GM12878 (cell line): Measurements from ENCODE around the gene GATAD2B. TPM values are rescaled to one million over a fixed set of nuclear protein-coding genes. Genes with fewer than 3 reads are reported as not detected.

Experiments used
- ATAC-seq: fragments of 200-7000 bp; cut with Tn5 transposase; 3 replicates; pipeline ENCODE4 v1.9.1; 2020; ENCODE audit warnings: mild to moderate bottlenecking, moderate library complexity
- BruUV-seq: library from RNA; stranded (reverse); fragments of 400-500 nt; replicated peaks from 2 replicates; lab custom pipeline; 2021; lab: Mats Ljungman, UMichigan
- CTCF ChIA-PET: fragments of 300-600 bp; sonication (Branson Sonifier 250); formaldehyde crosslinking; extraction: SDS; loops from one replicate; lab custom pipeline; 2021; ENCODE audit warnings: inconsistent platforms; lab: Yijun Ruan, JAX
- POLR2A ChIA-PET: fragments of 350-600 bp; formaldehyde crosslinking; extraction: SDS; loops from one replicate; lab custom pipeline; 2021; ENCODE audit warnings: inconsistent platforms; lab: Charles Lee
- RAD21 ChIA-PET: fragments of 300-600 bp; sonication (Branson Sonifier 250); formaldehyde crosslinking; loops from one replicate; lab custom pipeline; 2023; ENCODE audit warnings: antibody characterized with exemption; ENCODE audit not compliant: unreplicated experiment; lab: Charles Lee
- SMC1A ChIA-PET: fragments of 300-600 bp; sonication (Branson Sonifier 250); formaldehyde crosslinking; loops from one replicate; lab custom pipeline; 2023; ENCODE audit not compliant: unreplicated experiment, uncharacterized antibody; lab: Charles Lee
- DNase-seq: peaks from one replicate; pipeline ENCODE4 v3.0.0-alpha.2; 2011; ENCODE audit warnings: low read depth, low spot score
- FAIRE-seq: peaks from 3 replicates; lab custom pipeline; 2011; peaks lifted over from hg19 to GRCh38; lab: Jason Lieb, UNC
- H2AFZ ChIP-seq: 2 replicates; pipeline ENCODE4 v1.6.0; 2011; ENCODE audit warnings: low read depth, low read length, control low read depth; ENCODE audit not compliant: control insufficient read depth
- H3K27ac ChIP-seq: 2 replicates; pipeline ENCODE4 v1.5.1; 2011; ENCODE audit warnings: control low read depth; ENCODE audit not compliant: control insufficient read depth, insufficient read depth
- H3K27me3 ChIP-seq, 2 experiments: replicated peaks in 1 of 2; 2 replicates each; pipeline versions ENCODE4 v1.6.0 to v1.6.1; 2011; ENCODE audit warnings: low read length in 1 of 2; ENCODE audit not compliant: control insufficient read depth in 2 of 2, insufficient read depth in 2 of 2
- H3K36me3 ChIP-seq, 2 experiments: 2 replicates each; pipeline ENCODE4 v1.5.1; 2011; ENCODE audit warnings: low read length in 1 of 2; ENCODE audit not compliant: control insufficient read depth in 2 of 2, insufficient read depth in 2 of 2
- H3K4me1 ChIP-seq: 2 replicates; pipeline ENCODE4 v1.6.1; 2011; ENCODE audit warnings: mild to moderate bottlenecking, low read length, moderate library complexity, mixed read lengths; ENCODE audit not compliant: control insufficient read depth, insufficient read depth
- H3K4me2 ChIP-seq: 2 replicates; pipeline ENCODE4 v1.6.0; 2011; ENCODE audit warnings: control low read depth; ENCODE audit not compliant: control insufficient read depth, insufficient read depth
- H3K4me3 ChIP-seq: fragments of 200-600 bp; sonication (generic); 2 replicates; pipeline ENCODE4 v1.5.1; 2016
- H3K79me2 ChIP-seq: 2 replicates; pipeline ENCODE4 v1.6.0; 2011; ENCODE audit warnings: low read length; ENCODE audit not compliant: control insufficient read depth, insufficient read depth
- H3K9ac ChIP-seq: 2 replicates; pipeline ENCODE4 v1.8.0; 2011; ENCODE audit warnings: low read length, control low read depth, mixed read lengths; ENCODE audit not compliant: control insufficient read depth, insufficient read depth
- H3K9me3 ChIP-seq: replicated peaks from 3 replicates; pipeline ENCODE4 v1.5.1; 2011; ENCODE audit warnings: mild to moderate bottlenecking, low read length; ENCODE audit not compliant: control insufficient read depth, insufficient read depth
- H4K20me1 ChIP-seq: 2 replicates; pipeline ENCODE4 v1.6.0; 2011; ENCODE audit not compliant: control insufficient read depth, insufficient read depth
- MXI1 ChIP-seq: fragments of 150-350 bp; IDR thresholded peaks from 2 replicates; pipeline ENCODE4 v1.6.1; 2011; ENCODE audit warnings: low read depth, mild to moderate bottlenecking, inconsistent platforms, low read length, improper control_type of control experiment
- RAD21 ChIP-seq: IDR thresholded peaks from 2 replicates; pipeline ENCODE4 v1.6.1; 2011; ENCODE audit warnings: mild to moderate bottlenecking, low read depth, low read length, moderate library complexity; ENCODE audit not compliant: insufficient read depth
- RUNX3 ChIP-seq: IDR thresholded peaks from 2 replicates; pipeline ENCODE4 v1.6.1; 2012; ENCODE audit warnings: low read length, inconsistent platforms
- SPI1 ChIP-seq: IDR thresholded peaks from 2 replicates; pipeline ENCODE4 v1.6.1; 2011; ENCODE audit warnings: low read depth, mild to moderate bottlenecking, low read length, moderate library complexity, borderline replicate concordance; ENCODE audit not compliant: insufficient read depth
- STAT3 ChIP-seq: IDR thresholded peaks from 2 replicates; pipeline ENCODE4 v1.6.1; 2011; ENCODE audit warnings: low read depth, low read length, improper control_type of control experiment
- ZBTB11 ChIP-seq: fragments of 450-650 bp; formaldehyde crosslinking; IDR thresholded peaks from 2 replicates; pipeline ENCODE4 v1.5.0; 2022; ENCODE audit warnings: mild to moderate bottlenecking, missing genetic modification characterization
- ZBTB4 ChIP-seq: fragments of 450-650 bp; formaldehyde crosslinking; IDR thresholded peaks from 2 replicates; pipeline ENCODE4 v1.4.0; 2022; ENCODE audit warnings: mild to moderate bottlenecking, moderate library complexity
- ZSCAN29 ChIP-seq: fragments of 450-650 bp; IDR thresholded peaks from 2 replicates; pipeline ENCODE4 v1.6.1; 2017; ENCODE audit warnings: mild to moderate bottlenecking, moderate library complexity
- WGBS: methylation state at CpG from one replicate; pipeline ENCODE4 v1.1.6; 2016; ENCODE audit warnings: low lambda C conversion rate; ENCODE audit not compliant: insufficient replicate concordance, insufficient coverage; ENCODE audit errors: missing lambda C conversion rate; 5-methylcytosine and 5-hydroxymethylcytosine counted together
- in situ Hi-C: fragments of 300-500 bp; cut with MboI; formaldehyde crosslinking; loops from 9 replicates; pipeline ENCODE4 v1.14.3; 2018; ENCODE audit warnings: mixed read lengths
- intact Hi-C: fragments of 100-400 bp; cut with micrococcal nuclease; formaldehyde crosslinking; loops from one replicate; pipeline ENCODE4 v1.14.2; 2022; ENCODE audit not compliant: unreplicated experiment
- polyA plus RNA-seq, 11 experiments: library from polyadenylated mRNA; depleted of rRNA in 4 of 11; unstranded in 6 of 11; stranded (reverse) in 5 of 11; fragments of >200 nt; fragmentation: Nextera tagmentation in 4 of 11; fragmentation: Illumina TruSeq in 1 of 11; extraction: Ambion mirVana in 4 of 11; extraction: Trizol in 1 of 11; gene quantifications; 1 replicate in 1 of 11; 2 replicates in 10 of 11; pipeline versions ENCODE4 v1.2.1 to v1.2.3, GENCODE V29; 2011 to 2016; ENCODE audit warnings: inconsistent platforms in 2 of 11, missing spikeins in 2 of 11, low read depth in 1 of 11
- total RNA-seq, 4 experiments: library from RNA; depleted of rRNA in 3 of 4; stranded (reverse); fragments of >200 nt in 3 of 4; fragmentation: Illumina TruSeq in 1 of 4; extraction: Trizol in 1 of 4; gene quantifications; 2 replicates each; pipeline versions ENCODE4 v1.2.1 to v1.2.3, GENCODE V29; 2013 to 2021
- TF ChIP-seq, protein P1 (sequence below), 3 experiments: IDR thresholded peaks in 2 of 3; conservative IDR thresholded peaks in 1 of 3; 2 replicates each; pipeline ENCODE4 v1.5.1; 2011; ENCODE audit warnings: low read depth in 3 of 3, low read length in 3 of 3, mild to moderate bottlenecking in 3 of 3, control low read depth in 2 of 3, moderate library complexity in 2 of 3, inconsistent platforms in 1 of 3, mixed read lengths in 1 of 3; ENCODE audit not compliant: control insufficient read depth in 2 of 3, insufficient read depth in 1 of 3; ENCODE audit errors: extremely low read depth in 1 of 3

Gene GATAD2B
- total and polyA plus RNA-seq, 10 of the 15 experiments (the other 5 are each of a cell fraction or from before 2014, with no cell fraction given): 2.4 to 63.1 (median 8.7) TPM

GRCh38 chr1:153800516-153800915 is 122.3 kb downstream of the GATAD2B start (continued):
- TF ChIP-seq ZBTB11: no peak
- TF ChIP-seq RUNX3: no peak
- TF ChIP-seq STAT3: no peak
- TF ChIP-seq ZSCAN29: no peak

DNA sequence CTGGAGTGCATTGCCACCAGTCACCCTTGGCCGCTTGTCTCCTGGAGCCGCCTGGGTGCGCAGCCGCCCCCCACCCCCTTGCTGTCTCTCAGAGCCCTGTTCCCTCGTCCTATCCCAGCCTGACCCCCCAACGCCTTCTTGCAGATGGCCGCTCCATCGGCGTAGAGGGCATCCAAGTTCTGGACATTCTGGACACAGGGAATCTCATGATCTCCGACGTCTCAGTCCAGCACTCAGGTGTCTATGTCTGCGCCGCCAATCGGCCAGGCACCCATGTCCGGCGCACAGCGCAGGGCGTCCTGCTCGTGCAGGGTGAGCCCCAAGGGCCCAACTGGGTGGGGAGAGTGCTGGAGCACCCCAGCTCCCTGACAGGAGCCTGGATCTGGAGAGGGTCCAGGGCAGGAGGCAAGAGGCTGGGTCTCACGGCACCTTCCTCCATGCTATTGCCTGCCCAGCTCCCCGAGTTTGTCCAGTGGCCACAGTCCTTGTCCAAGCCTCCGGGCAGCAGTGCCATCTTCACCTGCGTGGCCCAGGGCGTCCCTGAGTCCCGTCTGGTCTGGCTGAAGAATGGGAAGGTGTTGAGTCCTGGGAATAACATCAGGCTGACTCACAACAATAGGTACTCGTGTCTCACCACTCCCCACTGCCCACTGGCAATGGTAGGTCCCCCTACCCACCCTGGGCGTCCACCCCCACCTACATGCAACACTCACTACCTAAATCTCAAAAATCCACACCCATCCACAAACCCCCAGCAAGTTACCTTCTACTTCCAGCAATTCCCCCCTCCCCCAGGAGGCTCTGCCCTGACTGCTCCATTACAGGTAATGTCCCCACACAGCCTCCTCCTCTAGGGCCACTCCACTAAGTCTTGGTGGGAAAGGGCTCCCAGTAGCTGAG is 123.0 kb downstream of the GATAD2B start:
- ATAC-seq (no peak), FAIRE-seq (no peak), DNase-seq (no peak)
- Histone ChIP-seq H3K9ac (no peak overlapping the region), H2AFZ (no peak overlapping the region), H4K20me1 (no peaks in the 10 kb centered on the region), H3K27me3 (no peaks in the 10 kb centered on the region), H3K27ac (no peak overlapping the region), H3K9me3 (no peaks in the 10 kb centered on the region), H3K36me3 (peaks cover 0 to 5% of the 10 kb centered on the region in 2 experiments; a peak in 2 of 4 replicates), H3K4me1 (peaks cover 22% of the 10 kb centered on the region), H3K79me2 (peaks cover 3% of the 10 kb centered on the region; the same call in 1 of the 2 replicates), H3K4me2 (no peak overlapping the region), H3K4me3 (no peak overlapping the region)
- CTCF ChIA-PET: interaction anchor here (2.5 to 4.9 kb wide), 3 partner anchors 120 to 187 kb away, joined by 6 to 85 read pairs (median 25); partner anchors contain the start of genes CREB3L4 and RAB13
- no TSS peak for BruUV-seq
- SMC1A ChIA-PET: interaction anchor here (1.8 to 4.0 kb wide), 2 partner anchors 175 to 186 kb away, joined by 4 to 46 read pairs; partner anchors contain the start of gene RAB13
- 91% methylated on average over 26 of the region's 27 CpGs for WGBS
- RAD21 ChIA-PET: interaction anchor here (1.3 to 3.5 kb wide), 3 partner anchors 121 to 186 kb away, joined by 4 to 33 read pairs (median 20); partner anchors contain the start of genes GATAD2B and RAB13
- intact Hi-C loops (loop anchor here (5.0 kb wide), 1 partner anchor 472 kb away; the partner anchor contains the start of gene HAX1), in situ Hi-C loops (loop anchor here (10.0 kb wide), 1 partner anchor 185 kb away; the partner anchor contains the start of gene RAB13)
- POLR2A ChIA-PET: no interaction called here
- TF ChIP-seq, protein P1, sequence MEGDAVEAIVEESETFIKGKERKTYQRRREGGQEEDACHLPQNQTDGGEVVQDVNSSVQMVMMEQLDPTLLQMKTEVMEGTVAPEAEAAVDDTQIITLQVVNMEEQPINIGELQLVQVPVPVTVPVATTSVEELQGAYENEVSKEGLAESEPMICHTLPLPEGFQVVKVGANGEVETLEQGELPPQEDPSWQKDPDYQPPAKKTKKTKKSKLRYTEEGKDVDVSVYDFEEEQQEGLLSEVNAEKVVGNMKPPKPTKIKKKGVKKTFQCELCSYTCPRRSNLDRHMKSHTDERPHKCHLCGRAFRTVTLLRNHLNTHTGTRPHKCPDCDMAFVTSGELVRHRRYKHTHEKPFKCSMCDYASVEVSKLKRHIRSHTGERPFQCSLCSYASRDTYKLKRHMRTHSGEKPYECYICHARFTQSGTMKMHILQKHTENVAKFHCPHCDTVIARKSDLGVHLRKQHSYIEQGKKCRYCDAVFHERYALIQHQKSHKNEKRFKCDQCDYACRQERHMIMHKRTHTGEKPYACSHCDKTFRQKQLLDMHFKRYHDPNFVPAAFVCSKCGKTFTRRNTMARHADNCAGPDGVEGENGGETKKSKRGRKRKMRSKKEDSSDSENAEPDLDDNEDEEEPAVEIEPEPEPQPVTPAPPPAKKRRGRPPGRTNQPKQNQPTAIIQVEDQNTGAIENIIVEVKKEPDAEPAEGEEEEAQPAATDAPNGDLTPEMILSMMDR (IDR thresholded peaks at IDR 0.05 in 2 of 3, conservative IDR thresholded peaks at IDR 0.05 in 1 of 3; ENCODE audit: control insufficient read depth in 2 of 3, extremely low read depth in 1 of 3, insufficient read depth in 1 of 3, low read depth in 3 of 3, low read length in 3 of 3): no peak
- TF ChIP-seq RAD21 (no peak), ZBTB4 (CRISPR knock-in tag) (no peak), MXI1 (no peak), ZSCAN29 (no peak), SPI1 (no peak)
